Tibial nerve (tissue), 4 donors: ENCODE results near the gene BICRA. TPM values are rescaled to one million over a fixed set of nuclear protein-coding genes. Genes with fewer than 3 reads are reported as not detected.
A peak's percentile ranks its signal among the peaks of the same experiment; 100 is the strongest.

Experiments
- DNase-seq, 2 donors: peaks; one replicate each; pipeline ENCODE4 v3.0.0-alpha.2; 2019; ENCODE audit warnings: low spot score in 2 of 2
- H3K27ac ChIP-seq, 4 donors: fragments of 200-600 bp; sonication (generic) in 3 of 4; one replicate each; pipeline ENCODE4 v1.5.1; 2017 to 2019; ENCODE audit warnings: mild to moderate bottlenecking in 1 of 4
- H3K27me3 ChIP-seq, 2 donors: fragments of 200-600 bp; sonication (generic) in 1 of 2; one replicate each; pipeline versions ENCODE4 v1.5.1 to v1.6.0; 2017 to 2019
- H3K36me3 ChIP-seq, 3 donors: fragments of 200-600 bp; sonication (generic); one replicate each; pipeline ENCODE4 v1.5.1; 2018 to 2019
- H3K4me1 ChIP-seq, 4 donors: fragments of 200-600 bp; sonication (generic) in 3 of 4; one replicate each; pipeline ENCODE4 v1.5.1; 2017 to 2019
- H3K4me3 ChIP-seq, 4 donors: fragments of 200-600 bp; sonication (generic) in 3 of 4; one replicate each; pipeline ENCODE4 v1.5.1; 2017 to 2019; ENCODE audit warnings: mild to moderate bottlenecking in 1 of 4, moderate library complexity in 1 of 4
- H3K9me3 ChIP-seq, 4 donors: fragments of 200-600 bp; sonication (generic) in 3 of 4; one replicate each; pipeline ENCODE4 v1.5.1; 2017 to 2019
- CTCF ChIP-seq, 5 experiments: fragments of 200-600 bp in 3 of 5; fragments of 450-650 bp in 2 of 5; sonication (generic) in 3 of 5; IDR thresholded peaks; one replicate each; pipeline ENCODE4 v1.5.1; 2016 to 2019; ENCODE audit warnings: antibody characterized with exemption in 5 of 5, mild to moderate bottlenecking in 3 of 5, moderate library complexity in 2 of 5
- EP300 ChIP-seq, 2 donors: sonication (generic); formaldehyde crosslinking; IDR thresholded peaks; one replicate each; pipeline ENCODE4 v1.6.1; 2017; ENCODE audit warnings: antibody characterized with exemption in 2 of 2, mild to moderate bottlenecking in 1 of 2
- POLR2A ChIP-seq, 2 donors: fragments of 450-650 bp; IDR thresholded peaks; one replicate each; pipeline ENCODE4 v1.6.1; 2017; ENCODE audit warnings: antibody characterized with exemption in 2 of 2, mild to moderate bottlenecking in 2 of 2, moderate library complexity in 2 of 2
- WGBS, 2 donors: methylation state at CpG; one replicate each; pipeline ENCODE4 v1.1.5; 2018; 5-methylcytosine and 5-hydroxymethylcytosine counted together
- total RNA-seq, 4 donors: library from RNA; depleted of rRNA; stranded (reverse); fragments of >200 nt; gene quantifications; one replicate each; pipeline ENCODE4 v1.1.0, GENCODE V29; 2016

BICRA gene
- total RNA-seq, 4 donors from 2014 or later: 6.1 to 23.1 (median 9.8) TPM

GRCh38 chr19:47691782-47692181 is 82.8 kb downstream of the BICRA start:
- H3K4me1 ChIP-seq: no peaks in the 10 kb centered on the region
- H3K27ac ChIP-seq: no peak overlapping the region
- DNase-seq: no peak
- peaks cover 0 to 64% (median 0%) of the 10 kb centered on the region in 3 donors for H3K36me3 ChIP-seq
- H3K27me3 ChIP-seq: no peaks in the 10 kb centered on the region
- 70 to 93% methylated on average over 7 of the region's 7 CpGs for WGBS, 2 donors
- no peaks in the 10 kb centered on the region for H3K9me3 ChIP-seq
- no peak overlapping the region for H3K4me3 ChIP-seq
- TF ChIP-seq POLR2A (IDR thresholded peaks at IDR 0.05) (no peak), EP300 (IDR thresholded peaks at IDR 0.05) (no peak), CTCF (IDR thresholded peaks at IDR 0.05) (no peak)

GRCh38 chr19:47693489-47693888 is 84.6 kb downstream of the BICRA start:
- peaks cover 0 to 62% (median 2%) of the 10 kb centered on the region in 3 donors for H3K36me3 ChIP-seq
- DNase-seq: no peak
- peaks cover 0 to 11% (median 2%) of the 10 kb centered on the region in 4 donors for H3K4me1 ChIP-seq
- H3K27me3 ChIP-seq: no peaks in the 10 kb centered on the region
- no peaks in the 10 kb centered on the region for H3K9me3 ChIP-seq
- peak overlapping the region in 1 of 4 donors; percentile 86 for H3K27ac ChIP-seq
- no peak overlapping the region for H3K4me3 ChIP-seq
- TF ChIP-seq CTCF (IDR thresholded peaks at IDR 0.05) (no peak), EP300 (IDR thresholded peaks at IDR 0.05) (no peak), POLR2A (IDR thresholded peaks at IDR 0.05) (no peak)
- WGBS, 2 donors: 72 to 84% methylated on average over 14 to 15 of the region's 17 CpGs

GRCh38 chr19:47693903-47694302 is 85.0 kb downstream of the BICRA start:
- no peaks in the 10 kb centered on the region for H3K27me3 ChIP-seq
- H3K4me1 ChIP-seq: peaks cover 0 to 11% (median 2%) of the 10 kb centered on the region in 4 donors
- no peak for DNase-seq
- H3K9me3 ChIP-seq: no peaks in the 10 kb centered on the region
- WGBS, 2 donors: 68 to 89% methylated on average over 9 to 13 of the region's 14 CpGs
- H3K36me3 ChIP-seq: peaks cover 0 to 66% (median 6%) of the 10 kb centered on the region in 3 donors
- no peak for TF ChIP-seq POLR2A (IDR thresholded peaks at IDR 0.05)
- no peak for TF ChIP-seq EP300 (IDR thresholded peaks at IDR 0.05)
- no peak for TF ChIP-seq CTCF (IDR thresholded peaks at IDR 0.05)
- peak overlapping the region in 1 of 4 donors; percentile 86 for H3K27ac ChIP-seq
- no peak overlapping the region for H3K4me3 ChIP-seq

- no peak for TF ChIP-seq POLR2A (IDR thresholded peaks at IDR 0.05)
- TF ChIP-seq CTCF (IDR thresholded peaks at IDR 0.05): no peak
- TF ChIP-seq EP300 (IDR thresholded peaks at IDR 0.05): no peak
- no peaks in the 10 kb centered on the region for H3K9me3 ChIP-seq
- H3K27ac ChIP-seq: peak overlapping the region in 1 of 4 donors; percentile 86
- H3K36me3 ChIP-seq: peaks cover 0 to 74% (median 7%) of the 10 kb centered on the region in 3 donors
- H3K4me3 ChIP-seq: no peak overlapping the region
- DNase-seq: no peak
- no peaks in the 10 kb centered on the region for H3K27me3 ChIP-seq
- WGBS, 2 donors: 84 to 88% methylated on average over 27 of the region's 28 CpGs
- H3K4me1 ChIP-seq: peaks cover 0 to 11% (median 2%) of the 10 kb centered on the region in 4 donors
These were observed 85.7 kb downstream of the BICRA start for GRCh38 chr19:47694466-47695273.

GRCh38 chr19:47695533-47696262 is 86.8 kb downstream of the BICRA start:
- no peak for DNase-seq
- no peak for TF ChIP-seq EP300 (IDR thresholded peaks at IDR 0.05)
- no peak for TF ChIP-seq CTCF (IDR thresholded peaks at IDR 0.05)
- no peak for TF ChIP-seq POLR2A (IDR thresholded peaks at IDR 0.05)
- no peak overlapping the region for H3K4me3 ChIP-seq
- H3K27me3 ChIP-seq: no peaks in the 10 kb centered on the region
- no peaks in the 10 kb centered on the region for H3K9me3 ChIP-seq
- peaks cover 0 to 11% (median 2%) of the 10 kb centered on the region in 4 donors for H3K4me1 ChIP-seq
- whole genome bisulfite sequencing, 2 donors: 80 to 83% methylated on average over 26 of the region's 26 CpGs
- H3K36me3 ChIP-seq: peaks cover 0 to 74% (median 7%) of the 10 kb centered on the region in 3 donors
- peak overlapping the region in 1 of 4 donors; percentile 86 for H3K27ac ChIP-seq
